ENCODE measurements around the gene SMYD5.

DNA sequence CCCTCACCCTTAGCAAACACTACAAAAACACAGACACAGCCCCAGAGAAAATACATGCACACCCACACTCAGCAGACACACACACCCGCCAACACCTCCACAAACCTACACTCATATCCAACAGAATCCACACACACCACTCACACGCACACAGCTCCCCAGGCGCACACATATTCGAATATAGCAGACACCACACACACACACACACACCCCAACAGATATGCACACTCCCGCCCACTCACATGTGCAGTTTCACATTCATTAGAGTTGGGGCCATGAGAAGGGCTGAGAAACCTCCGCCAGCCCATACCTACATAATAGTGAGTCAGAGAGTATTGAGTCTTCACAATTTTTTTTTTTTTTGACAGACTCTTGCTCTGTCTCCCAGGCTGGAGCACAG lies 41.1 kb upstream of the SMYD5 start:
- TF ChIP-seq, protein P1, sequence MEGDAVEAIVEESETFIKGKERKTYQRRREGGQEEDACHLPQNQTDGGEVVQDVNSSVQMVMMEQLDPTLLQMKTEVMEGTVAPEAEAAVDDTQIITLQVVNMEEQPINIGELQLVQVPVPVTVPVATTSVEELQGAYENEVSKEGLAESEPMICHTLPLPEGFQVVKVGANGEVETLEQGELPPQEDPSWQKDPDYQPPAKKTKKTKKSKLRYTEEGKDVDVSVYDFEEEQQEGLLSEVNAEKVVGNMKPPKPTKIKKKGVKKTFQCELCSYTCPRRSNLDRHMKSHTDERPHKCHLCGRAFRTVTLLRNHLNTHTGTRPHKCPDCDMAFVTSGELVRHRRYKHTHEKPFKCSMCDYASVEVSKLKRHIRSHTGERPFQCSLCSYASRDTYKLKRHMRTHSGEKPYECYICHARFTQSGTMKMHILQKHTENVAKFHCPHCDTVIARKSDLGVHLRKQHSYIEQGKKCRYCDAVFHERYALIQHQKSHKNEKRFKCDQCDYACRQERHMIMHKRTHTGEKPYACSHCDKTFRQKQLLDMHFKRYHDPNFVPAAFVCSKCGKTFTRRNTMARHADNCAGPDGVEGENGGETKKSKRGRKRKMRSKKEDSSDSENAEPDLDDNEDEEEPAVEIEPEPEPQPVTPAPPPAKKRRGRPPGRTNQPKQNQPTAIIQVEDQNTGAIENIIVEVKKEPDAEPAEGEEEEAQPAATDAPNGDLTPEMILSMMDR (IDR thresholded peaks at IDR 0.05): no peak
- TF ChIP-seq POLR2A (IDR thresholded peaks at IDR 0.05): no peak
